Progenitor cell of endocrine pancreas (in vitro differentiated cells): ENCODE results near the gene LRCH1. TPM values are rescaled to one million over a fixed set of nuclear protein-coding genes. Genes with fewer than 3 reads are reported as not detected.

Experiments
- DNase-seq: peaks from one replicate; pipeline ENCODE4 v3.0.0; 2021; ENCODE audit warnings: low spot score; ENCODE audit not compliant: unreplicated experiment
- H3K27ac Mint-ChIP-seq: 2 replicates; pipeline ENCODE4 v1.8.0; 2021; ENCODE audit warnings: mild to moderate bottlenecking, moderate library complexity, mixed read lengths
- H3K27me3 Mint-ChIP-seq: 2 replicates; pipeline ENCODE4 v1.8.0; 2021; ENCODE audit warnings: mixed read lengths
- H3K36me3 Mint-ChIP-seq: 2 replicates; pipeline ENCODE4 v1.8.0; 2022; ENCODE audit warnings: mixed read lengths; ENCODE audit not compliant: insufficient read depth
- H3K4me1 Mint-ChIP-seq: 2 replicates; pipeline ENCODE4 v1.8.0; 2021; ENCODE audit warnings: low read depth, mixed read lengths
- H3K4me3 Mint-ChIP-seq: 2 replicates; pipeline ENCODE4 v1.8.0; 2021; ENCODE audit warnings: low read depth, mild to moderate bottlenecking, moderate library complexity, mixed read lengths
- H3K9me3 Mint-ChIP-seq: 2 replicates; pipeline ENCODE4 v1.8.0; 2021; ENCODE audit warnings: low read depth, mixed read lengths
- CTCF ChIP-seq: fragments of 200-600 bp; sonication (generic); IDR thresholded peaks from one replicate; pipeline ENCODE4 v1.5.0; 2021; ENCODE audit warnings: antibody characterized with exemption, mild to moderate bottlenecking; ENCODE audit not compliant: unreplicated experiment
- total RNA-seq: library from RNA; stranded (reverse); gene quantifications from 2 replicates; pipeline ENCODE4 v1.2.1, GENCODE V29; 2021

LRCH1 gene
- total RNA-seq, 1 donor from 2014 or later = 17.9 TPM

GRCh38 chr13:46521921-46522747 is 30.8 kb upstream of the LRCH1 start:
- no peak overlapping the region for H3K27ac Mint-ChIP-seq
- H3K9me3 Mint-ChIP-seq = no peaks in the 10 kb centered on the region
- no peak for DNase-seq
- peaks cover 12% of the 10 kb centered on the region for H3K27me3 Mint-ChIP-seq
- no peaks in the 10 kb centered on the region for H3K36me3 Mint-ChIP-seq
- H3K4me3 Mint-ChIP-seq = no peak overlapping the region
- H3K4me1 Mint-ChIP-seq = peaks cover 18% of the 10 kb centered on the region
- TF ChIP-seq CTCF = no peak

- no peak for TF ChIP-seq CTCF
- no peaks in the 10 kb centered on the region for H3K9me3 Mint-ChIP-seq
- no peak for DNase-seq
- H3K36me3 Mint-ChIP-seq = no peaks in the 10 kb centered on the region
- peaks cover 19% of the 10 kb centered on the region for H3K4me1 Mint-ChIP-seq
- peaks cover 12% of the 10 kb centered on the region for H3K27me3 Mint-ChIP-seq
- no peak overlapping the region for H3K27ac Mint-ChIP-seq
- H3K4me3 Mint-ChIP-seq = no peak overlapping the region
Measured at GRCh38 chr13:46522748-46523030, 30.3 kb upstream of the LRCH1 start.

- no peak overlapping the region for H3K27ac Mint-ChIP-seq
- H3K9me3 Mint-ChIP-seq = no peaks in the 10 kb centered on the region
- H3K4me1 Mint-ChIP-seq = peaks cover 19% of the 10 kb centered on the region
- DNase-seq = no peak
- no peak overlapping the region for H3K4me3 Mint-ChIP-seq
- peaks cover 12% of the 10 kb centered on the region for H3K27me3 Mint-ChIP-seq
- TF ChIP-seq CTCF = no peak
- no peaks in the 10 kb centered on the region for H3K36me3 Mint-ChIP-seq
Measured at GRCh38 chr13:46523972-46524752, 28.8 kb upstream of the LRCH1 start.

GRCh38 chr13:46526100-46526735 is 26.8 kb upstream of the LRCH1 start:
- no peak overlapping the region for H3K27ac Mint-ChIP-seq
- H3K4me3 Mint-ChIP-seq = no peak overlapping the region
- no peaks in the 10 kb centered on the region for H3K36me3 Mint-ChIP-seq
- TF ChIP-seq CTCF = no peak
- no peak for DNase-seq
- no peaks in the 10 kb centered on the region for H3K9me3 Mint-ChIP-seq
- H3K27me3 Mint-ChIP-seq = peaks cover 17% of the 10 kb centered on the region
- H3K4me1 Mint-ChIP-seq = peaks cover 19% of the 10 kb centered on the region

GRCh38 chr13:46526740-46527139 is 26.2 kb upstream of the LRCH1 start:
- H3K36me3 Mint-ChIP-seq = no peaks in the 10 kb centered on the region
- H3K4me1 Mint-ChIP-seq = peaks cover 19% of the 10 kb centered on the region
- H3K4me3 Mint-ChIP-seq = no peak overlapping the region
- peaks cover 20% of the 10 kb centered on the region for H3K27me3 Mint-ChIP-seq
- H3K27ac Mint-ChIP-seq = no peak overlapping the region
- no peaks in the 10 kb centered on the region for H3K9me3 Mint-ChIP-seq
- no peak for TF ChIP-seq CTCF
- no peak for DNase-seq
